Measurements from ENCODE around the gene CDC20B.
A peak's percentile ranks its signal among the peaks of the same experiment; 100 is the strongest.

Gene CDC20B

GRCh38 chr5:55160493-55161209 lies 12.3 kb downstream of the CDC20B start:
- no peaks in the 10 kb centered on the region for H3K36me3 ChIP-seq (ENCODE audit: insufficient read depth, low read length)
- H3K9ac ChIP-seq (ENCODE audit: low read depth, low read length) = no peak overlapping the region
- no peaks in the 10 kb centered on the region for H4K20me1 ChIP-seq (ENCODE audit: insufficient read depth, low read length)
- no peak for TF ChIP-seq EZH2 (IDR thresholded peaks at IDR 0.05; ENCODE audit: borderline replicate concordance, low read depth, low read length, severe bottlenecking)
- no peak for TF ChIP-seq CTCF (IDR thresholded peaks at IDR 0.05; ENCODE audit: borderline replicate concordance, extremely low read depth, low read length, poor library complexity, severe bottlenecking)
- H2AFZ ChIP-seq (ENCODE audit: low read depth, low read length) = no peak overlapping the region
- H3K27ac ChIP-seq (ENCODE audit: low read length) = no peak overlapping the region
- H3K4me1 ChIP-seq (ENCODE audit: insufficient read depth, low read length) = no peaks in the 10 kb centered on the region
- H3K79me2 ChIP-seq (ENCODE audit: insufficient read depth, low read length) = no peaks in the 10 kb centered on the region
- H3K27me3 ChIP-seq (ENCODE audit: insufficient read depth, low read length, poor library complexity) = peaks cover 8% of the 10 kb centered on the region
- no peaks in the 10 kb centered on the region for H3K9me3 ChIP-seq (ENCODE audit: insufficient read depth, low read length, severe bottlenecking)
- H3K4me3 ChIP-seq (ENCODE audit: low read depth in 1 of 2, low read length in 2 of 2) = no peak overlapping the region
- no peak overlapping the region for H3K4me2 ChIP-seq (ENCODE audit: insufficient read depth, low read length)
- DNase-seq (no peak), ATAC-seq (ENCODE audit: insufficient read depth, low read depth) (no peak)

GRCh38 chr5:55159763-55160492 lies 13.0 kb downstream of the CDC20B start, which contains the start of gene GPX8:
GPX8 (plus strand) TSS chr5:55160171; CDS start chr5:55160193, 22 bp downstream.
- Histone ChIP-seq H3K27me3 (ENCODE audit: insufficient read depth, low read length, poor library complexity) (peaks cover 5% of the 10 kb centered on the region), H3K9ac (ENCODE audit: low read depth, low read length) (no peak within 1 kb of the TSS), H3K27ac (ENCODE audit: low read length) (no peak within 1 kb of the TSS), H3K4me3 (ENCODE audit: low read depth in 1 of 2, low read length in 2 of 2) (no peak within 1 kb of the TSS), H3K79me2 (ENCODE audit: insufficient read depth, low read length) (no peaks in the 10 kb centered on the region), H3K4me1 (ENCODE audit: insufficient read depth, low read length) (no peaks in the 10 kb centered on the region), H3K4me2 (ENCODE audit: insufficient read depth, low read length) (no peak within 1 kb of the TSS), H4K20me1 (ENCODE audit: insufficient read depth, low read length) (no peaks in the 10 kb centered on the region), H3K9me3 (ENCODE audit: insufficient read depth, low read length, severe bottlenecking) (no peaks in the 10 kb centered on the region), H2AFZ (ENCODE audit: low read depth, low read length) (no peak within 1 kb of the TSS), H3K36me3 (ENCODE audit: insufficient read depth, low read length) (no peaks in the 10 kb centered on the region)
- peak; percentile 71; the same call in 2 of the 3 replicates for ATAC-seq (ENCODE audit: insufficient read depth, low read depth)
- peak; percentile 18 for DNase-seq
- TF ChIP-seq EZH2 (IDR thresholded peaks at IDR 0.05; ENCODE audit: borderline replicate concordance, low read depth, low read length, severe bottlenecking) (no peak), CTCF (IDR thresholded peaks at IDR 0.05; ENCODE audit: borderline replicate concordance, extremely low read depth, low read length, poor library complexity, severe bottlenecking) (peak; percentile 63)

- H2AFZ ChIP-seq (ENCODE audit: low read depth, low read length) = no peak overlapping the region
- DNase-seq = no peak
- H3K79me2 ChIP-seq (ENCODE audit: insufficient read depth, low read length) = no peaks in the 10 kb centered on the region
- ATAC-seq (ENCODE audit: insufficient read depth, low read depth) = no peak
- H3K27ac ChIP-seq (ENCODE audit: low read length) = no peak overlapping the region
- no peaks in the 10 kb centered on the region for H4K20me1 ChIP-seq (ENCODE audit: insufficient read depth, low read length)
- H3K4me2 ChIP-seq (ENCODE audit: insufficient read depth, low read length) = no peak overlapping the region
- H3K4me1 ChIP-seq (ENCODE audit: insufficient read depth, low read length) = no peaks in the 10 kb centered on the region
- peaks cover 13% of the 10 kb centered on the region for H3K27me3 ChIP-seq (ENCODE audit: insufficient read depth, low read length, poor library complexity)
- H3K36me3 ChIP-seq (ENCODE audit: insufficient read depth, low read length) = no peaks in the 10 kb centered on the region
- no peak overlapping the region for H3K9ac ChIP-seq (ENCODE audit: low read depth, low read length)
- TF ChIP-seq CTCF (IDR thresholded peaks at IDR 0.05; ENCODE audit: borderline replicate concordance, extremely low read depth, low read length, poor library complexity, severe bottlenecking) = no peak
- no peaks in the 10 kb centered on the region for H3K9me3 ChIP-seq (ENCODE audit: insufficient read depth, low read length, severe bottlenecking)
- H3K4me3 ChIP-seq (ENCODE audit: low read depth in 1 of 2, low read length in 2 of 2) = no peak overlapping the region
Measured at GRCh38 chr5:55154873-55155272, 18.1 kb downstream of the CDC20B start.

All from DND-41 (cell line).